Keratinocyte (primary cell): Measurements from ENCODE around the gene SLC43A1. TPM values are rescaled to one million over a fixed set of nuclear protein-coding genes. Genes with fewer than 3 reads are reported as not detected.
A peak's percentile ranks its signal among the peaks of the same experiment; 100 is the strongest.

Experiments used
- DNase-seq: peaks from one replicate; pipeline ENCODE4 v3.0.0-alpha.2; 2011; ENCODE audit warnings: low read depth, missing footprints, low spot score
- FAIRE-seq: peaks from 2 replicates; lab custom pipeline; 2011; peaks lifted over from hg19 to GRCh38; lab: Jason Lieb, UNC
- H2AFZ ChIP-seq: 2 replicates; pipeline ENCODE4 v1.6.0; 2012; ENCODE audit warnings: low read length, control low read depth, inconsistent platforms; ENCODE audit not compliant: control insufficient read depth
- H3K27ac ChIP-seq: 2 replicates; pipeline ENCODE4 v1.5.1; 2011; ENCODE audit warnings: low read length; ENCODE audit not compliant: control insufficient read depth, insufficient read depth
- H3K27me3 ChIP-seq: 3 replicates; pipeline ENCODE4 v1.6.0; 2011; ENCODE audit warnings: low read length; ENCODE audit not compliant: control insufficient read depth, insufficient read depth; ENCODE audit errors: extremely low read depth
- H3K36me3 ChIP-seq, 2 experiments: 2 replicates in 1 of 2; 3 replicates in 1 of 2; pipeline ENCODE4 v1.5.1; 2011; ENCODE audit warnings: low read length in 2 of 2, mild to moderate bottlenecking in 1 of 2; ENCODE audit not compliant: control insufficient read depth in 2 of 2, insufficient read depth in 2 of 2; ENCODE audit errors: extremely low read depth in 1 of 2
- H3K4me1 ChIP-seq: 3 replicates; pipeline ENCODE4 v1.5.1; 2011; ENCODE audit warnings: low read length; ENCODE audit not compliant: control insufficient read depth, insufficient read depth; ENCODE audit errors: extremely low read depth
- H3K4me2 ChIP-seq: 3 replicates; pipeline ENCODE4 v1.6.0; 2011; ENCODE audit warnings: low read depth, low read length; ENCODE audit not compliant: control insufficient read depth, insufficient read depth; ENCODE audit errors: extremely low read depth
- H3K4me3 ChIP-seq, 3 experiments: fragments of 200-600 bp in 1 of 3; sonication (generic) in 1 of 3; 2 replicates in 2 of 3; 3 replicates in 1 of 3; pipeline ENCODE4 v1.5.1; 2011 to 2016; ENCODE audit warnings: low read length in 3 of 3, mild to moderate bottlenecking in 3 of 3, control low read depth in 2 of 3, inconsistent platforms in 1 of 3, low read depth in 1 of 3, mixed read lengths in 1 of 3, mixed run types in 1 of 3, moderate library complexity in 1 of 3; ENCODE audit not compliant: control insufficient read depth in 2 of 3, insufficient read depth in 2 of 3; ENCODE audit errors: extremely low read depth in 1 of 3
- H3K79me2 ChIP-seq: 2 replicates; pipeline ENCODE4 v1.6.0; 2012; ENCODE audit warnings: low read length; ENCODE audit not compliant: control insufficient read depth, insufficient read depth
- H3K9ac ChIP-seq: 3 replicates; pipeline ENCODE4 v1.6.0; 2011; ENCODE audit warnings: low read length; ENCODE audit not compliant: control insufficient read depth, insufficient read depth; ENCODE audit errors: extremely low read depth
- H3K9me1 ChIP-seq: 3 replicates; pipeline ENCODE4 v1.6.0; 2011; ENCODE audit warnings: low read length; ENCODE audit not compliant: control insufficient read depth, insufficient read depth; ENCODE audit errors: extremely low read depth
- H3K9me3 ChIP-seq: 2 replicates; pipeline ENCODE4 v1.5.1; 2012; ENCODE audit warnings: low read depth, low read length; ENCODE audit not compliant: control insufficient read depth
- H4K20me1 ChIP-seq: 3 replicates; pipeline ENCODE4 v1.6.0; 2011; ENCODE audit warnings: low read length; ENCODE audit not compliant: control insufficient read depth, insufficient read depth; ENCODE audit errors: extremely low read depth
- CTCF ChIP-seq, 3 experiments: IDR thresholded peaks in 1 of 3; conservative IDR thresholded peaks in 1 of 3; optimal IDR thresholded peaks in 1 of 3; 2 replicates in 2 of 3; 3 replicates in 1 of 3; pipeline versions ENCODE3 to v1.5.1; 2011; ENCODE audit warnings: low read length in 3 of 3, mild to moderate bottlenecking in 3 of 3, moderate library complexity in 2 of 3, control low read depth in 1 of 3, inconsistent platforms in 1 of 3; ENCODE audit not compliant: insufficient read depth in 2 of 3; ENCODE audit errors: extremely low read depth in 1 of 3
- EZH2 ChIP-seq: IDR thresholded peaks from one replicate; pipeline ENCODE4 v1.6.1; 2012; ENCODE audit warnings: inconsistent platforms, mild to moderate bottlenecking, low read length, moderate library complexity
- dilution Hi-C: fragments of 300-500 bp; cut with MboI; formaldehyde crosslinking; loops from one replicate; pipeline ENCODE4 v1.7.0; 2020; ENCODE audit warnings: low sequenced_read_pairs; ENCODE audit not compliant: extremely low pct_ligation_motif_present
- polyA minus RNA-seq, 3 experiments: library from RNA; depleted of rRNA, polyadenylated mRNA; stranded (reverse); fragments of >200 nt; gene quantifications; 1 replicate in 1 of 3; 2 replicates in 1 of 3; 3 replicates in 1 of 3; pipeline ENCODE4 v1.2.3, GENCODE V29; 2011
- polyA plus RNA-seq, 5 experiments: library from polyadenylated mRNA; depleted of rRNA in 3 of 5; stranded (reverse) in 3 of 5; stranded (forward) in 1 of 5; unstranded in 1 of 5; fragments of >200 nt; gene quantifications; 1 replicate in 1 of 5; 2 replicates in 3 of 5; 3 replicates in 1 of 5; pipeline versions ENCODE4 v1.2.1 to v1.2.3, GENCODE V29; 2011 to 2012; ENCODE audit warnings: missing spikeins in 2 of 5, low read depth in 1 of 5, low replicate concordance in 1 of 5

Gene SLC43A1
- polyA plus RNA-seq (0.45 to 0.91 TPM (median 0.75 TPM) in 3 replicates), polyA minus RNA-seq (0.99 to 1.5 TPM (median 1.1 TPM) in 3 replicates)
- not detected for polyA plus RNA-seq (2011; ENCODE audit: low read depth)
- 0.53 and 0.65 TPM in 2 replicates for polyA plus RNA-seq (2011; cell fraction: cytosol; rRNA removed)
- 1.2 and 1.4 TPM in 2 replicates for polyA plus RNA-seq (2011; cell fraction: nucleus; rRNA removed)
- 0.18 and 0.38 TPM in 2 replicates for polyA plus RNA-seq (2012; ENCODE audit: low replicate concordance)
- not detected for polyA minus RNA-seq (2011; cell fraction: cytosol; rRNA and poly(A)+ RNA removed)
- polyA minus RNA-seq (2011; cell fraction: nucleus; rRNA and poly(A)+ RNA removed) = 1.2 TPM in 2 replicates

- Histone ChIP-seq H3K27ac (no peak within 1 kb of the TSS), H3K9me1 (no peaks in the 10 kb centered on the region), H3K36me3 (no peaks in the 10 kb centered on the region), H2AFZ (peak within 1 kb of the TSS; percentile 90), H3K9me3 (no peaks in the 10 kb centered on the region), H3K4me3 (peak within 1 kb of the TSS; percentile 50 to 78 (median 72)), H3K4me2 (peak within 1 kb of the TSS; percentile 90), H3K4me1 (peaks cover 4% of the 10 kb centered on the region), H3K79me2 (no peaks in the 10 kb centered on the region), H3K9ac (peak within 1 kb of the TSS; percentile 61), H4K20me1 (no peaks in the 10 kb centered on the region), H3K27me3 (peaks cover 23% of the 10 kb centered on the region)
- TF ChIP-seq CTCF (optimal IDR thresholded peaks at IDR 0.05 in 1 of 3, IDR thresholded peaks at IDR 0.05 in 1 of 3, conservative IDR thresholded peaks at IDR 0.05 in 1 of 3; ENCODE audit: extremely low read depth in 1 of 3, insufficient read depth in 2 of 3, low read length in 3 of 3) (peak in 1 of 3 experiments; percentile 3), EZH2 (no peak)
- no peak for FAIRE-seq
- no peak for DNase-seq
- dilution Hi-C loops = no loop called here
These were observed at the start of gene SLC43A1 for GRCh38 chr11:57515332-57516060. Gene SLC43A1, minus strand, starts transcription at chr11:57515702. Its CDS starts 1,591 bp downstream, at chr11:57514111.

GRCh38 chr11:57562596-57562995, 47.1 kb upstream of the SLC43A1 start:
- no peaks in the 10 kb centered on the region for H3K9me3 ChIP-seq
- TF ChIP-seq CTCF (optimal IDR thresholded peaks at IDR 0.05 in 1 of 3, IDR thresholded peaks at IDR 0.05 in 1 of 3, conservative IDR thresholded peaks at IDR 0.05 in 1 of 3; ENCODE audit: extremely low read depth in 1 of 3, insufficient read depth in 2 of 3, low read length in 3 of 3) (peak in 2 of 3 experiments; percentile 26 to 38), EZH2 (no peak)
- H3K9ac ChIP-seq = no peak overlapping the region
- FAIRE-seq = peak; percentile 46
- H3K79me2 ChIP-seq = peaks cover 18% of the 10 kb centered on the region
- no peak overlapping the region for H2AFZ ChIP-seq
- no peaks in the 10 kb centered on the region for H4K20me1 ChIP-seq
- H3K4me3 ChIP-seq = no peak overlapping the region
- no peak overlapping the region for H3K27ac ChIP-seq
- dilution Hi-C loops = no loop called here
- DNase-seq = no peak
- no peaks in the 10 kb centered on the region for H3K27me3 ChIP-seq
- H3K9me1 ChIP-seq = no peaks in the 10 kb centered on the region
- H3K36me3 ChIP-seq = peaks cover 0 to 4% of the 10 kb centered on the region in 2 experiments
- no peak overlapping the region for H3K4me2 ChIP-seq
- peaks cover 15% of the 10 kb centered on the region for H3K4me1 ChIP-seq
